Panc1 (cell line): Measurements from ENCODE around the gene LRRC56. TPM values are rescaled to one million over a fixed set of nuclear protein-coding genes. Genes with fewer than 3 reads are reported as not detected.

Experiments used
- ATAC-seq: fragments of 200-7000 bp; cut with Tn5 transposase; 2 replicates; pipeline ENCODE4 v1.9.1; 2020; ENCODE audit warnings: mild to moderate bottlenecking, moderate library complexity
- BruUV-seq: library from RNA; stranded (reverse); fragments of 400-500 nt; replicated peaks from 2 replicates; lab custom pipeline; 2021; lab: Mats Ljungman, UMichigan
- CTCF ChIA-PET: fragments of 300-600 bp; sonication (Branson Sonifier 250); formaldehyde crosslinking; loops from one replicate; lab custom pipeline; 2022; ENCODE audit warnings: antibody characterized with exemption; lab: Charles Lee
- POLR2A ChIA-PET: fragments of 300-600 bp; sonication (Branson Sonifier 250); formaldehyde crosslinking; loops from one replicate; lab custom pipeline; 2022; ENCODE audit warnings: antibody characterized with exemption; lab: Charles Lee
- DNase-seq: peaks from one replicate; pipeline ENCODE4 v3.0.0-alpha.2; 2010; ENCODE audit warnings: low read depth, low spot score
- H3K27ac ChIP-seq: 2 replicates; pipeline ENCODE4 v1.5.1; 2011; ENCODE audit warnings: mild to moderate bottlenecking, low read length, inconsistent platforms
- H3K27me3 ChIP-seq: fragments of 200-500 bp; sonication (Bioruptor generic); 2 replicates; pipeline ENCODE4 v1.6.0; 2014; ENCODE audit warnings: low read length, inconsistent platforms; ENCODE audit not compliant: control insufficient read depth, insufficient read depth
- H3K36me3 ChIP-seq: fragments of 200-500 bp; sonication (Bioruptor generic); 2 replicates; pipeline ENCODE4 v1.5.1; 2014; ENCODE audit warnings: inconsistent platforms, mild to moderate bottlenecking, low read length, moderate library complexity; ENCODE audit not compliant: control insufficient read depth, insufficient read depth
- H3K4me1 ChIP-seq: 2 replicates; pipeline ENCODE4 v1.5.1; 2011; ENCODE audit warnings: inconsistent platforms, mild to moderate bottlenecking, low read length, moderate library complexity; ENCODE audit not compliant: control insufficient read depth, insufficient read depth
- H3K4me3 ChIP-seq, 2 experiments: 2 replicates each; pipeline ENCODE4 v1.5.1; 2011 to 2012; ENCODE audit warnings: low read depth in 2 of 2, low read length in 2 of 2, mild to moderate bottlenecking in 2 of 2, inconsistent platforms in 1 of 2, moderate library complexity in 1 of 2
- H3K9me3 ChIP-seq: fragments of 200-500 bp; sonication (Bioruptor generic); 2 replicates; pipeline ENCODE4 v1.5.1; 2014; ENCODE audit warnings: low read depth, mild to moderate bottlenecking, inconsistent platforms, low read length, moderate library complexity; ENCODE audit not compliant: control insufficient read depth, insufficient read depth
- CTCF ChIP-seq: fragments of 450-650 bp; IDR thresholded peaks from 2 replicates; pipeline ENCODE4 v1.5.1; 2017; ENCODE audit warnings: mild to moderate bottlenecking
- POLR2AphosphoS5 ChIP-seq: IDR thresholded peaks from 2 replicates; pipeline ENCODE4 v1.6.1; 2012; ENCODE audit warnings: mild to moderate bottlenecking, low read depth, low read length, moderate library complexity
- SIN3A ChIP-seq: IDR thresholded peaks from 2 replicates; pipeline ENCODE4 v1.6.1; 2012; ENCODE audit warnings: low read depth, mild to moderate bottlenecking, low read length, moderate library complexity, borderline replicate concordance; ENCODE audit not compliant: insufficient read depth
- TCF7L2 ChIP-seq: IDR thresholded peaks from 2 replicates; pipeline ENCODE4 v1.6.1; 2011; ENCODE audit warnings: mild to moderate bottlenecking, low read depth, low read length, inconsistent platforms
- in situ Hi-C: cut with HindIII; loops from 2 replicates; pipeline ENCODE4 v1.10.0; 2016; ENCODE audit warnings: low sequenced_read_pairs, low pct_unique_long_range_greater_than_20kb
- intact Hi-C: fragments of 100-400 bp; cut with micrococcal nuclease; formaldehyde crosslinking; loops from one replicate; pipeline ENCODE4 v1.10.0; 2022; ENCODE audit not compliant: unreplicated experiment
- total RNA-seq: library from RNA; stranded (reverse); gene quantifications from one replicate; pipeline ENCODE4 v1.2.1, GENCODE V29; 2021; ENCODE audit not compliant: unreplicated experiment
- TF ChIP-seq, protein P1 (sequence below), 2 experiments: IDR thresholded peaks; 2 replicates each; pipeline ENCODE4 v1.6.1; 2011 to 2012; ENCODE audit warnings: low read depth in 2 of 2, control low read depth in 1 of 2, low read length in 1 of 2, mild to moderate bottlenecking in 1 of 2, moderate library complexity in 1 of 2; ENCODE audit not compliant: insufficient read depth in 1 of 2

The LRRC56 gene
- total RNA-seq, 1 experiment from 2014 or later: 9.8 TPM

DNA sequence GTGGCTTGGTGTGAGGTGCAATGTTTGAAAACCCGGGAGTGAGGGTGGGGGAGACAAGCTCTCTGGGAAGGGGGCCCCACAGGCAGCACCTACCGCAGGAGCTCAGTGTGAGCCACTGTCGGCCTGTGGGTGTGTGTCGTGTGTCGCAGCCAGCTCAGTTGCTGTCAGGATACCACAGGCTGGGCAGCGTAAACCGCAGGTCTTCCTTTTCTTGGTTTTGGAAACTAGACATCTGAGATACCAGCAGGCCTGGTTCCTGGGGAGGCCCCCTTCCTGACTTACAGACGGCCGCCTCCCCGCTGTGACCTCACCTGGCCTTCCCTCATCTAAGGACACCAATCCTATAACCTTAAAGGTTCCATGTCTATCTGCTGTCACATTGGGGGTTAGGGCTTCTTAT lies 59.0 kb downstream of the LRRC56 start:
- POLR2A ChIA-PET: no interaction called here
- H3K36me3 ChIP-seq: peaks cover 8% of the 10 kb centered on the region; the same call in 1 of the 2 replicates

GRCh38 chr11:597166-597725 lies 59.9 kb downstream of the LRRC56 start:
- Histone ChIP-seq H3K27ac (no peak overlapping the region), H3K4me3 (no peak overlapping the region), H3K27me3 (no peaks in the 10 kb centered on the region), H3K36me3 (peaks cover 8% of the 10 kb centered on the region; the same call in 1 of the 2 replicates), H3K4me1 (no peaks in the 10 kb centered on the region), H3K9me3 (no peaks in the 10 kb centered on the region)
- ATAC-seq: peak; percentile 62
- intact Hi-C loops (no loop called here), in situ Hi-C loops (no loop called here)
- ChIA-PET CTCF (no interaction called here), POLR2A (no interaction called here)
- DNase-seq: no peak
- no peak for TF ChIP-seq POLR2AphosphoS5
- TF ChIP-seq TCF7L2: no peak
- no peak for TF ChIP-seq CTCF
- no peak for TF ChIP-seq SIN3A
- TF ChIP-seq, protein P1, sequence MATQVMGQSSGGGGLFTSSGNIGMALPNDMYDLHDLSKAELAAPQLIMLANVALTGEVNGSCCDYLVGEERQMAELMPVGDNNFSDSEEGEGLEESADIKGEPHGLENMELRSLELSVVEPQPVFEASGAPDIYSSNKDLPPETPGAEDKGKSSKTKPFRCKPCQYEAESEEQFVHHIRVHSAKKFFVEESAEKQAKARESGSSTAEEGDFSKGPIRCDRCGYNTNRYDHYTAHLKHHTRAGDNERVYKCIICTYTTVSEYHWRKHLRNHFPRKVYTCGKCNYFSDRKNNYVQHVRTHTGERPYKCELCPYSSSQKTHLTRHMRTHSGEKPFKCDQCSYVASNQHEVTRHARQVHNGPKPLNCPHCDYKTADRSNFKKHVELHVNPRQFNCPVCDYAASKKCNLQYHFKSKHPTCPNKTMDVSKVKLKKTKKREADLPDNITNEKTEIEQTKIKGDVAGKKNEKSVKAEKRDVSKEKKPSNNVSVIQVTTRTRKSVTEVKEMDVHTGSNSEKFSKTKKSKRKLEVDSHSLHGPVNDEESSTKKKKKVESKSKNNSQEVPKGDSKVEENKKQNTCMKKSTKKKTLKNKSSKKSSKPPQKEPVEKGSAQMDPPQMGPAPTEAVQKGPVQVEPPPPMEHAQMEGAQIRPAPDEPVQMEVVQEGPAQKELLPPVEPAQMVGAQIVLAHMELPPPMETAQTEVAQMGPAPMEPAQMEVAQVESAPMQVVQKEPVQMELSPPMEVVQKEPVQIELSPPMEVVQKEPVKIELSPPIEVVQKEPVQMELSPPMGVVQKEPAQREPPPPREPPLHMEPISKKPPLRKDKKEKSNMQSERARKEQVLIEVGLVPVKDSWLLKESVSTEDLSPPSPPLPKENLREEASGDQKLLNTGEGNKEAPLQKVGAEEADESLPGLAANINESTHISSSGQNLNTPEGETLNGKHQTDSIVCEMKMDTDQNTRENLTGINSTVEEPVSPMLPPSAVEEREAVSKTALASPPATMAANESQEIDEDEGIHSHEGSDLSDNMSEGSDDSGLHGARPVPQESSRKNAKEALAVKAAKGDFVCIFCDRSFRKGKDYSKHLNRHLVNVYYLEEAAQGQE (IDR thresholded peaks at IDR 0.05; ENCODE audit: insufficient read depth in 1 of 2, low read depth in 2 of 2, low read length in 1 of 2): no peak
- no TSS peak for BruUV-seq

More for the DNA sequence above, 59.0 kb downstream of the LRRC56 start:
- Histone ChIP-seq H3K9me3 (no peaks in the 10 kb centered on the region), H3K4me1 (no peaks in the 10 kb centered on the region), H3K4me3 (no peak overlapping the region), H3K27ac (no peak overlapping the region), H3K27me3 (no peaks in the 10 kb centered on the region)
- in situ Hi-C loops (no loop called here), intact Hi-C loops (no loop called here)
- TF ChIP-seq, protein P1 (IDR thresholded peaks at IDR 0.05; ENCODE audit: insufficient read depth in 1 of 2, low read depth in 2 of 2, low read length in 1 of 2): no peak
- TF ChIP-seq SIN3A: no peak
- no peak for TF ChIP-seq TCF7L2
- TF ChIP-seq POLR2AphosphoS5: no peak
- no peak for TF ChIP-seq CTCF
- DNase-seq: no peak
- BruUV-seq: no TSS peak
- ATAC-seq: no peak
- CTCF ChIA-PET: no interaction called here
